Lower leg skin (tissue), 3 donors: ENCODE data around the gene TMEM38A.

ENCODE experiments used
- POLR2A ChIP-seq, 2 donors: fragments of 450-650 bp; IDR thresholded peaks; one replicate each; pipeline ENCODE4 v1.6.1; 2016 to 2017; ENCODE audit warnings: antibody characterized with exemption in 2 of 2, mild to moderate bottlenecking in 1 of 2, moderate library complexity in 1 of 2
- TF ChIP-seq, protein P1 (sequence below), 3 donors: fragments of 450-650 bp; IDR thresholded peaks; one replicate each; pipeline ENCODE4 v1.5.1; 2016; ENCODE audit warnings: antibody characterized with exemption in 3 of 3, mild to moderate bottlenecking in 3 of 3, moderate library complexity in 2 of 3

GRCh38 chr19:16613841-16614240 lies 47.1 kb upstream of the TMEM38A start:
- no peak for TF ChIP-seq POLR2A (IDR thresholded peaks at IDR 0.05)
- TF ChIP-seq, protein P1, sequence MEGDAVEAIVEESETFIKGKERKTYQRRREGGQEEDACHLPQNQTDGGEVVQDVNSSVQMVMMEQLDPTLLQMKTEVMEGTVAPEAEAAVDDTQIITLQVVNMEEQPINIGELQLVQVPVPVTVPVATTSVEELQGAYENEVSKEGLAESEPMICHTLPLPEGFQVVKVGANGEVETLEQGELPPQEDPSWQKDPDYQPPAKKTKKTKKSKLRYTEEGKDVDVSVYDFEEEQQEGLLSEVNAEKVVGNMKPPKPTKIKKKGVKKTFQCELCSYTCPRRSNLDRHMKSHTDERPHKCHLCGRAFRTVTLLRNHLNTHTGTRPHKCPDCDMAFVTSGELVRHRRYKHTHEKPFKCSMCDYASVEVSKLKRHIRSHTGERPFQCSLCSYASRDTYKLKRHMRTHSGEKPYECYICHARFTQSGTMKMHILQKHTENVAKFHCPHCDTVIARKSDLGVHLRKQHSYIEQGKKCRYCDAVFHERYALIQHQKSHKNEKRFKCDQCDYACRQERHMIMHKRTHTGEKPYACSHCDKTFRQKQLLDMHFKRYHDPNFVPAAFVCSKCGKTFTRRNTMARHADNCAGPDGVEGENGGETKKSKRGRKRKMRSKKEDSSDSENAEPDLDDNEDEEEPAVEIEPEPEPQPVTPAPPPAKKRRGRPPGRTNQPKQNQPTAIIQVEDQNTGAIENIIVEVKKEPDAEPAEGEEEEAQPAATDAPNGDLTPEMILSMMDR (IDR thresholded peaks at IDR 0.05) = no peak
